ENCODE results near the gene MMS22L. TPM values are rescaled to one million over a fixed set of nuclear protein-coding genes. Genes with fewer than 3 reads are reported as not detected.

The MMS22L gene
- total and polyA plus RNA-seq, 2 of the 13 experiments (the other 11 are each of a cell fraction or from before 2014, with no cell fraction given): 6.2 to 32.9 TPM

DNA sequence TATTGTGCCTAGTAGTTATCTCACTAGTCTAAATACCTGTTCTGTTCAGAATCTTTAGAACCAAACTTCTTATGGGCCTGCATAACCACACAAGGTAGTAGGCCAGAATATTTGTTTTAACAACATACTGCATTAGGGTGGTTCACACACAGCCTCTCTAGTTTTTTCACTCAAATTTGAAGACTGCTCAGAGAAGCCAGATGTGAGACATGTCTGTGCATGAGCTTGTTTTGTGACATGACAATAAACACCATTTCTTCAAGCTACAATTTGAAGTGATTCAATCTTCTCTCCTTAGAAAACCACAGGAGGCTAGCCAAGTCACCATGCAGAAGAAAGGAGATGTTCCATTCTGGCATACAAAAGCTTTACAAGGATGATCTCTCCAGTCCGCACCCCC is 135.6 kb downstream of the MMS22L start:
- ChIA-PET POLR2A (no interaction called here), CTCF (ENCODE audit: low intra/inter-chr PET ratio, low total read pairs) (no interaction called here)
- no TSS peak for BruUV-seq (replicated peaks)
- Histone ChIP-seq H3K27me3 (ENCODE audit: control insufficient read depth in 1 of 2, insufficient read depth in 2 of 2, low read length in 2 of 2) (no peaks in the 10 kb centered on the region), H3K4me1 (ENCODE audit: insufficient read depth, low read length) (no peaks in the 10 kb centered on the region), H3K79me2 (ENCODE audit: insufficient read depth, low read length) (no peaks in the 10 kb centered on the region), H3K4me2 (ENCODE audit: low read depth, low read length) (no peak overlapping the region), H2AFZ (ENCODE audit: low read length) (no peak overlapping the region), H3K9me3 (ENCODE audit: low read length) (no peaks in the 10 kb centered on the region), H3K36me3 (replicated peaks in 1 of 2; ENCODE audit: control insufficient read depth in 1 of 2, insufficient read depth in 2 of 2, low read length in 2 of 2) (no peaks in the 10 kb centered on the region; a peak in 1 of 5 replicates), H3K4me3 (replicated peaks in 1 of 3; ENCODE audit: insufficient read depth in 1 of 3, low read depth in 2 of 3, low read length in 3 of 3) (no peak overlapping the region), H4K20me1 (ENCODE audit: insufficient read depth, low read length) (no peaks in the 10 kb centered on the region), H3K9ac (ENCODE audit: insufficient read depth, low read depth, low read length) (no peak overlapping the region), H3K27ac (ENCODE audit: extremely low read length, insufficient read depth, low read length) (no peak overlapping the region)
- in situ Hi-C loops (cut with HindIII; ENCODE audit: extremely low pct_ligation_motif_present, low pct_unique_long_range_greater_than_20kb): no loop called here
- ATAC-seq: no peak
- WGBS (ENCODE audit: low lambda C conversion rate): 93% methylated on average over 1 of the region's 1 CpG
- no peak for FAIRE-seq
- no peak for DNase-seq (ENCODE audit: low spot score)
- TF ChIP-seq POLR2G (IDR thresholded peaks at IDR 0.05; ENCODE audit: low read depth, low read length): no peak
- intact Hi-C loops (cut with micrococcal nuclease; ENCODE audit: unreplicated experiment): no loop called here

DNA sequence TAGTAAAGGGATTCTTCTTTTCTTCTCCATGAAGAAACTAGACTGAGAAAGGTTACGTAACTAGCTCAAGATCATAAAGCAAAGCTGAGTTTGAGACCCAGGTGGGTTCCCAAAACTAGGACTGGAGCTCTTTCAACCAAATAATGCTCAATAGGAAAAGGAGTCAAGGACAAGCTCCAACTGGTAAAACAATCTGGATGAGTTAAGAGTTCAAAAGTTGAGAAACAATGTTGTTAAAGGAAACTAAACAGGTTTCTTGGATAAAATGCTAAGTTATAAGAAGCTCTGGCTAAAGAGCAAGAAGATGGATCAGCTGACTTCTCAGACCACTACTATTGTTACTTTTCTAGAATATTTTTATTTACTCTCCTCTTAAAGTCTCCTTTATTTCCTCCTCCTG is 137.3 kb downstream of the MMS22L start:
- DNase-seq (ENCODE audit: low spot score): no peak
- 100% methylated on average over 1 of the region's 1 CpG for WGBS (ENCODE audit: low lambda C conversion rate)
- in situ Hi-C loops (cut with HindIII; ENCODE audit: extremely low pct_ligation_motif_present, low pct_unique_long_range_greater_than_20kb): no loop called here
- ChIA-PET POLR2A (no interaction called here), CTCF (ENCODE audit: low intra/inter-chr PET ratio, low total read pairs) (no interaction called here)
- H4K20me1 ChIP-seq (ENCODE audit: insufficient read depth, low read length): no peaks in the 10 kb centered on the region
- no peak for FAIRE-seq
- no peak overlapping the region for H3K4me2 ChIP-seq (ENCODE audit: low read depth, low read length)
- intact Hi-C loops (cut with micrococcal nuclease; ENCODE audit: unreplicated experiment): no loop called here
- H3K4me1 ChIP-seq (ENCODE audit: insufficient read depth, low read length): no peaks in the 10 kb centered on the region
- H3K4me3 ChIP-seq (replicated peaks in 1 of 3; ENCODE audit: insufficient read depth in 1 of 3, low read depth in 2 of 3, low read length in 3 of 3): no peak overlapping the region
- H3K79me2 ChIP-seq (ENCODE audit: insufficient read depth, low read length): no peaks in the 10 kb centered on the region
- H3K36me3 ChIP-seq (replicated peaks in 1 of 2; ENCODE audit: control insufficient read depth in 1 of 2, insufficient read depth in 2 of 2, low read length in 2 of 2): no peaks in the 10 kb centered on the region; a peak in 1 of 5 replicates
- no peaks in the 10 kb centered on the region for H3K27me3 ChIP-seq (ENCODE audit: control insufficient read depth in 1 of 2, insufficient read depth in 2 of 2, low read length in 2 of 2)
- H3K9me3 ChIP-seq (ENCODE audit: low read length): no peaks in the 10 kb centered on the region
- H2AFZ ChIP-seq (ENCODE audit: low read length): no peak overlapping the region
- no peak overlapping the region for H3K27ac ChIP-seq (ENCODE audit: extremely low read length, insufficient read depth, low read length)
- BruUV-seq (replicated peaks): no TSS peak
- no peak overlapping the region for H3K9ac ChIP-seq (ENCODE audit: insufficient read depth, low read depth, low read length)
- no peak for ATAC-seq
- TF ChIP-seq CENPT (CRISPR knock-in tag; IDR thresholded peaks at IDR 0.05; ENCODE audit: low read depth) (no peak), ZNF558 (CRISPR knock-in tag; IDR thresholded peaks at IDR 0.05; ENCODE audit: borderline replicate concordance) (no peak), ZKSCAN5 (CRISPR knock-in tag; IDR thresholded peaks at IDR 0.05) (no peak), TOPORS (CRISPR knock-in tag; IDR thresholded peaks at IDR 0.05) (no peak), ZNF44 (CRISPR knock-in tag; IDR thresholded peaks at IDR 0.05) (no peak), ZNF232 (CRISPR knock-in tag; IDR thresholded peaks at IDR 0.05; ENCODE audit: borderline replicate concordance) (no peak)
- TF ChIP-seq, protein P1, sequence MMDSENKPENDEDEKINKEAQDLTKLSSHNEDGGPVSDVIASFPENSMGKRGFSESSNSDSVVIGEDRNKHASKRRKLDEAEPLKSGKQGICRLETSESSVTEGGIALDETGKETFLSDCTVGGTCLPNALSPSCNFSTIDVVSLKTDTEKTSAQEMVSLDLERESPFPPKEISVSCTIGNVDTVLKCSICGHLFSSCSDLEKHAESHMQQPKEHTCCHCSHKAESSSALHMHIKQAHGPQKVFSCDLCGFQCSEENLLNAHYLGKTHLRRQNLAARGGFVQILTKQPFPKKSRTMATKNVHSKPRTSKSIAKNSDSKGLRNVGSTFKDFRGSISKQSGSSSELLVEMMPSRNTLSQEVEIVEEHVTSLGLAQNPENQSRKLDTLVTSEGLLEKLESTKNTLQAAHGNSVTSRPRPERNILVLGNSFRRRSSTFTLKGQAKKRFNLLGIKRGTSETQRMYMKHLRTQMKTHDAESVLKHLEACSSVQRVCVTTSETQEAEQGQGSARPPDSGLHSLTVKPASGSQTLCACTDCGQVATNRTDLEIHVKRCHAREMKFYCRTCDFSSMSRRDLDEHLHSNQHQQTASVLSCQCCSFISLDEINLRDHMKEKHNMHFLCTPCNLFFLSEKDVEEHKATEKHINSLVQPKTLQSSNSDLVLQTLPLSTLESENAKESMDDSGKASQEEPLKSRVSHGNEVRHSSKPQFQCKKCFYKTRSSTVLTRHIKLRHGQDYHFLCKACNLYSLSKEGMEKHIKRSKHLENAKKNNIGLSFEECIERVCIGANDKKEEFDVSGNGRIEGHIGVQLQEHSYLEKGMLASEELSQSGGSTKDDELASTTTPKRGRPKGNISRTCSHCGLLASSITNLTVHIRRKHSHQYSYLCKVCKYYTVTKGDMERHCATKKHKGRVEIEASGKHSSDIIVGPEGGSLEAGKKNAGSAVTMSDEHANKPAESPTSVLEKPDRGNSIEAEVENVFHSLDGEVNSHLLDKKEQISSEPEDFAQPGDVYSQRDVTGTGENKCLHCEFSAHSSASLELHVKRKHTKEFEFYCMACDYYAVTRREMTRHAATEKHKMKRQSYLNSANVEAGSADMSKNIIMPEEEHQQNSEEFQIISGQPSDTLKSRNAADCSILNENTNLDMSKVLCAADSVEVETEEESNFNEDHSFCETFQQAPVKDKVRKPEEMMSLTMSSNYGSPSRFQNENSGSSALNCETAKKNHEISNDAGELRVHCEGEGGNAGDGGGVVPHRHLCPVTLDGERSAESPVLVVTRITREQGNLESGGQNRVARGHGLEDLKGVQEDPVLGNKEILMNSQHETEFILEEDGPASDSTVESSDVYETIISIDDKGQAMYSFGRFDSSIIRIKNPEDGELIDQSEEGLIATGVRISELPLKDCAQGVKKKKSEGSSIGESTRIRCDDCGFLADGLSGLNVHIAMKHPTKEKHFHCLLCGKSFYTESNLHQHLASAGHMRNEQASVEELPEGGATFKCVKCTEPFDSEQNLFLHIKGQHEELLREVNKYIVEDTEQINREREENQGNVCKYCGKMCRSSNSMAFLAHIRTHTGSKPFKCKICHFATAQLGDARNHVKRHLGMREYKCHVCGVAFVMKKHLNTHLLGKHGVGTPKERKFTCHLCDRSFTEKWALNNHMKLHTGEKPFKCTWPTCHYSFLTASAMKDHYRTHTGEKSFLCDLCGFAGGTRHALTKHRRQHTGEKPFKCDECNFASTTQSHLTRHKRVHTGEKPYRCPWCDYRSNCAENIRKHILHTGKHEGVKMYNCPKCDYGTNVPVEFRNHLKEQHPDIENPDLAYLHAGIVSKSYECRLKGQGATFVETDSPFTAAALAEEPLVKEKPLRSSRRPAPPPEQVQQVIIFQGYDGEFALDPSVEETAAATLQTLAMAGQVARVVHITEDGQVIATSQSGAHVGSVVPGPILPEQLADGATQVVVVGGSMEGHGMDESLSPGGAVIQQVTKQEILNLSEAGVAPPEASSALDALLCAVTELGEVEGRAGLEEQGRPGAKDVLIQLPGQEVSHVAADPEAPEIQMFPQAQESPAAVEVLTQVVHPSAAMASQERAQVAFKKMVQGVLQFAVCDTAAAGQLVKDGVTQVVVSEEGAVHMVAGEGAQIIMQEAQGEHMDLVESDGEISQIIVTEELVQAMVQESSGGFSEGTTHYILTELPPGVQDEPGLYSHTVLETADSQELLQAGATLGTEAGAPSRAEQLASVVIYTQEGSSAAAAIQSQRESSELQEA (CRISPR knock-in tag; IDR thresholded peaks at IDR 0.05; ENCODE audit: not compliant biosample characterization): no peak
- TF ChIP-seq, protein P2, sequence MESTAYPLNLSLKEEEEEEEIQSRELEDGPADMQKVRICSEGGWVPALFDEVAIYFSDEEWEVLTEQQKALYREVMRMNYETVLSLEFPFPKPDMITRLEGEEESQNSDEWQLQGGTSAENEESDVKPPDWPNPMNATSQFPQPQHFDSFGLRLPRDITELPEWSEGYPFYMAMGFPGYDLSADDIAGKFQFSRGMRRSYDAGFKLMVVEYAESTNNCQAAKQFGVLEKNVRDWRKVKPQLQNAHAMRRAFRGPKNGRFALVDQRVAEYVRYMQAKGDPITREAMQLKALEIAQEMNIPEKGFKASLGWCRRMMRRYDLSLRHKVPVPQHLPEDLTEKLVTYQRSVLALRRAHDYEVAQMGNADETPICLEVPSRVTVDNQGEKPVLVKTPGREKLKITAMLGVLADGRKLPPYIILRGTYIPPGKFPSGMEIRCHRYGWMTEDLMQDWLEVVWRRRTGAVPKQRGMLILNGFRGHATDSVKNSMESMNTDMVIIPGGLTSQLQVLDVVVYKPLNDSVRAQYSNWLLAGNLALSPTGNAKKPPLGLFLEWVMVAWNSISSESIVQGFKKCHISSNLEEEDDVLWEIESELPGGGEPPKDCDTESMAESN (CRISPR knock-in tag; conservative IDR thresholded peaks at IDR 0.05): no peak

All from HepG2 (cell line).